Keratinocyte (primary cell): ENCODE results near the gene SPOCK1. TPM values are rescaled to one million over a fixed set of nuclear protein-coding genes. Genes with fewer than 3 reads are reported as not detected.

Source experiments
- DNase-seq: peaks from one replicate; pipeline ENCODE4 v3.0.0-alpha.2; 2011; ENCODE audit warnings: low read depth, missing footprints, low spot score
- FAIRE-seq: peaks from 2 replicates; lab custom pipeline; 2011; peaks lifted over from hg19 to GRCh38; lab: Jason Lieb, UNC
- H2AFZ ChIP-seq: 2 replicates; pipeline ENCODE4 v1.6.0; 2012; ENCODE audit warnings: low read length, control low read depth, inconsistent platforms; ENCODE audit not compliant: control insufficient read depth
- H3K27ac ChIP-seq: 2 replicates; pipeline ENCODE4 v1.5.1; 2011; ENCODE audit warnings: low read length; ENCODE audit not compliant: control insufficient read depth, insufficient read depth
- H3K27me3 ChIP-seq: 3 replicates; pipeline ENCODE4 v1.6.0; 2011; ENCODE audit warnings: low read length; ENCODE audit not compliant: control insufficient read depth, insufficient read depth; ENCODE audit errors: extremely low read depth
- H3K36me3 ChIP-seq, 2 experiments: 2 replicates in 1 of 2; 3 replicates in 1 of 2; pipeline ENCODE4 v1.5.1; 2011; ENCODE audit warnings: low read length in 2 of 2, mild to moderate bottlenecking in 1 of 2; ENCODE audit not compliant: control insufficient read depth in 2 of 2, insufficient read depth in 2 of 2; ENCODE audit errors: extremely low read depth in 1 of 2
- H3K4me1 ChIP-seq: 3 replicates; pipeline ENCODE4 v1.5.1; 2011; ENCODE audit warnings: low read length; ENCODE audit not compliant: control insufficient read depth, insufficient read depth; ENCODE audit errors: extremely low read depth
- H3K4me2 ChIP-seq: 3 replicates; pipeline ENCODE4 v1.6.0; 2011; ENCODE audit warnings: low read depth, low read length; ENCODE audit not compliant: control insufficient read depth, insufficient read depth; ENCODE audit errors: extremely low read depth
- H3K4me3 ChIP-seq, 3 experiments: fragments of 200-600 bp in 1 of 3; sonication (generic) in 1 of 3; 2 replicates in 2 of 3; 3 replicates in 1 of 3; pipeline ENCODE4 v1.5.1; 2011 to 2016; ENCODE audit warnings: low read length in 3 of 3, mild to moderate bottlenecking in 3 of 3, control low read depth in 2 of 3, inconsistent platforms in 1 of 3, low read depth in 1 of 3, mixed read lengths in 1 of 3, mixed run types in 1 of 3, moderate library complexity in 1 of 3; ENCODE audit not compliant: control insufficient read depth in 2 of 3, insufficient read depth in 2 of 3; ENCODE audit errors: extremely low read depth in 1 of 3
- H3K79me2 ChIP-seq: 2 replicates; pipeline ENCODE4 v1.6.0; 2012; ENCODE audit warnings: low read length; ENCODE audit not compliant: control insufficient read depth, insufficient read depth
- H3K9ac ChIP-seq: 3 replicates; pipeline ENCODE4 v1.6.0; 2011; ENCODE audit warnings: low read length; ENCODE audit not compliant: control insufficient read depth, insufficient read depth; ENCODE audit errors: extremely low read depth
- H3K9me1 ChIP-seq: 3 replicates; pipeline ENCODE4 v1.6.0; 2011; ENCODE audit warnings: low read length; ENCODE audit not compliant: control insufficient read depth, insufficient read depth; ENCODE audit errors: extremely low read depth
- H3K9me3 ChIP-seq: 2 replicates; pipeline ENCODE4 v1.5.1; 2012; ENCODE audit warnings: low read depth, low read length; ENCODE audit not compliant: control insufficient read depth
- H4K20me1 ChIP-seq: 3 replicates; pipeline ENCODE4 v1.6.0; 2011; ENCODE audit warnings: low read length; ENCODE audit not compliant: control insufficient read depth, insufficient read depth; ENCODE audit errors: extremely low read depth
- CTCF ChIP-seq, 3 experiments: IDR thresholded peaks in 1 of 3; conservative IDR thresholded peaks in 1 of 3; optimal IDR thresholded peaks in 1 of 3; 2 replicates in 2 of 3; 3 replicates in 1 of 3; pipeline versions ENCODE3 to v1.5.1; 2011; ENCODE audit warnings: low read length in 3 of 3, mild to moderate bottlenecking in 3 of 3, moderate library complexity in 2 of 3, control low read depth in 1 of 3, inconsistent platforms in 1 of 3; ENCODE audit not compliant: insufficient read depth in 2 of 3; ENCODE audit errors: extremely low read depth in 1 of 3
- EZH2 ChIP-seq: IDR thresholded peaks from one replicate; pipeline ENCODE4 v1.6.1; 2012; ENCODE audit warnings: inconsistent platforms, mild to moderate bottlenecking, low read length, moderate library complexity
- dilution Hi-C: fragments of 300-500 bp; cut with MboI; formaldehyde crosslinking; loops from one replicate; pipeline ENCODE4 v1.7.0; 2020; ENCODE audit warnings: low sequenced_read_pairs; ENCODE audit not compliant: extremely low pct_ligation_motif_present
- polyA plus RNA-seq, 5 experiments: library from polyadenylated mRNA; depleted of rRNA in 3 of 5; stranded (reverse) in 3 of 5; stranded (forward) in 1 of 5; unstranded in 1 of 5; fragments of >200 nt; gene quantifications; 1 replicate in 1 of 5; 2 replicates in 3 of 5; 3 replicates in 1 of 5; pipeline versions ENCODE4 v1.2.1 to v1.2.3, GENCODE V29; 2011 to 2012; ENCODE audit warnings: missing spikeins in 2 of 5, low read depth in 1 of 5, low replicate concordance in 1 of 5

The SPOCK1 gene
- polyA plus RNA-seq, 1 donor (not counting 4 experiments of a cell fraction or from before 2014, with no cell fraction given), result 5.5 TPM

- Histone ChIP-seq H3K9me3 (no peaks in the 10 kb centered on the region), H3K4me2 (no peak overlapping the region), H3K9me1 (no peaks in the 10 kb centered on the region), H3K27me3 (no peaks in the 10 kb centered on the region), H4K20me1 (no peaks in the 10 kb centered on the region), H2AFZ (no peak overlapping the region), H3K4me3 (no peak overlapping the region), H3K27ac (no peak overlapping the region), H3K9ac (no peak overlapping the region), H3K36me3 (no peaks in the 10 kb centered on the region), H3K79me2 (no peaks in the 10 kb centered on the region), H3K4me1 (peaks cover 16% of the 10 kb centered on the region)
- dilution Hi-C loops, result no loop called here
- DNase-seq (no peak), FAIRE-seq (no peak)
- TF ChIP-seq EZH2 (no peak), CTCF (optimal IDR thresholded peaks at IDR 0.05 in 1 of 3, IDR thresholded peaks at IDR 0.05 in 1 of 3, conservative IDR thresholded peaks at IDR 0.05 in 1 of 3; ENCODE audit: extremely low read depth in 1 of 3, insufficient read depth in 2 of 3, low read length in 3 of 3) (no peak)
These were observed 425.9 kb downstream of the SPOCK1 start for GRCh38 chr5:137073189-137073588.

- H3K36me3 ChIP-seq, result no peaks in the 10 kb centered on the region
- FAIRE-seq, result peak; percentile 57
- H3K79me2 ChIP-seq, result no peaks in the 10 kb centered on the region
- peak overlapping the region; percentile 9 for H3K4me2 ChIP-seq
- H3K27me3 ChIP-seq, result no peaks in the 10 kb centered on the region
- no peaks in the 10 kb centered on the region for H3K9me1 ChIP-seq
- peaks cover 16% of the 10 kb centered on the region for H3K4me1 ChIP-seq
- H3K27ac ChIP-seq, result no peak overlapping the region
- no peak for TF ChIP-seq CTCF (optimal IDR thresholded peaks at IDR 0.05 in 1 of 3, IDR thresholded peaks at IDR 0.05 in 1 of 3, conservative IDR thresholded peaks at IDR 0.05 in 1 of 3; ENCODE audit: extremely low read depth in 1 of 3, insufficient read depth in 2 of 3, low read length in 3 of 3)
- no peak for TF ChIP-seq EZH2
- no peak for DNase-seq
- no peaks in the 10 kb centered on the region for H3K9me3 ChIP-seq
- no peak overlapping the region for H3K9ac ChIP-seq
- H3K4me3 ChIP-seq, result no peak overlapping the region
- peak overlapping the region; percentile 40 for H2AFZ ChIP-seq
- dilution Hi-C loops, result no loop called here
- no peaks in the 10 kb centered on the region for H4K20me1 ChIP-seq
These were observed 426.6 kb downstream of the SPOCK1 start for GRCh38 chr5:137072361-137073115.
